ENCODE results near the gene M1AP. TPM values are rescaled to one million over a fixed set of nuclear protein-coding genes. Genes with fewer than 3 reads are reported as not detected.

M1AP gene
- total RNA-seq, 1 experiment from 2014 or later, result not detected

DNA sequence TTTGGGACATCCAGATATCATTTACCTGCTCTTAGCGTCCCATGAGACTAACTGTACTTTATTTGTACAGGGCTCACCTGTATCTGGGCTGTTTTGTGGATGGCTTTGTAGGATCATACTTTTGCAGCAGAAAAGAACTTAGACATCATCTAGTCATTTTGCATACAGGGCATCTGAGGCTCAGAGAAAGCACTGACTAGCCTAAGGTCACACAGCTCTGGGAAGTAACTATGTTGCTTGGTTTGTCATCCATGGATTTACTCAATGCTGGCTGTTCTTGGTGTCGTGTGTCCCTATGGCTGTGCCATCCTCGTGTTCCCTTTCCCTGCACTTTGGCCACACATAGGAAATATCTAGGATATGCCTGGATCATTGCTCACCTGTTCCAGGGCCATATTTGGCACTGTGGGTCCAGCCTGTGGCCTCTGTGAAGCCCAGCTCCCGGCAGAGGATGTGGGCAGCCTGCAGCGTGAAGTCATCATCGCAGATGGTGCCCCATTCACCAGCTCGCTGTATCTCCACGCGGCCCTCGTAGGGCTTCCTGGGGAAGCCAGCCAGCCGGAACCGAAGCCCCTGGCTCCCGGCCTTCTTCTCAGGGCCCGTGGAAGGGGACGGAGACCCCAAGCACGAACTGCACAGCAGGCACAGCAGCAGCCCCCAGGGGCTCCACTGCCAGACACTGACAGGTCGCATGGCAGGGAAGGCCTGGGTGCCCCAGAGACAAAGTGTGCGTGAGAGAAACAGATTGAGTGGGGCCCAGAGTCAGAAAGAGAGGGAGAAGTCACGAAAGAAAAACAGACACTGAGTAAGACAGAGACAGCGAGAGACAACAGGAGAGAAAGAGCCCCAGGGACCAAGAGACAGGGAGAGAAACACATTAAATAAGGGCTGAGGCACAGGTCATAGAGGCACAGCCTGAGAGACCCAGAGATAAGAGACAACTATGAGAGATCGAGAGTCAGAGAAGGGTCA is 95.9 kb downstream of the M1AP start:
- DNase-seq (ENCODE audit: low read depth, low spot score) (no peak), ATAC-seq (no peak)
- Histone ChIP-seq H3K27me3 (ENCODE audit: control insufficient read depth, insufficient read depth, low read length) (no peaks in the 10 kb centered on the region; the same call in 1 of the 2 replicates), H3K27ac (ENCODE audit: low read length) (no peak overlapping the region), H3K4me3 (ENCODE audit: low read depth in 2 of 2, low read length in 2 of 2) (no peak overlapping the region), H3K36me3 (ENCODE audit: control insufficient read depth, insufficient read depth, low read length) (no peaks in the 10 kb centered on the region), H3K9me3 (ENCODE audit: control insufficient read depth, insufficient read depth, low read depth, low read length) (no peaks in the 10 kb centered on the region), H3K4me1 (ENCODE audit: control insufficient read depth, insufficient read depth, low read length) (peaks cover 23% of the 10 kb centered on the region)
- no TSS peak for BruUV-seq (replicated peaks)
- ChIA-PET POLR2A (interaction anchor here (0.6 kb wide), 1 partner anchor 650 kb away, joined by 4 read pairs; no protein-coding TSS in a partner anchor), CTCF (no interaction called here)
- TF ChIP-seq REST (IDR thresholded peaks at IDR 0.05; ENCODE audit: insufficient read depth in 1 of 2, low read depth in 2 of 2, low read length in 1 of 2) (no peak), POLR2AphosphoS5 (IDR thresholded peaks at IDR 0.05; ENCODE audit: low read depth, low read length) (no peak), CTCF (IDR thresholded peaks at IDR 0.05) (no peak), SIN3A (IDR thresholded peaks at IDR 0.05; ENCODE audit: borderline replicate concordance, insufficient read depth, low read depth, low read length) (no peak), TCF7L2 (IDR thresholded peaks at IDR 0.05; ENCODE audit: low read depth, low read length) (no peak)
- in situ Hi-C loops (cut with HindIII; ENCODE audit: low pct_unique_long_range_greater_than_20kb, low sequenced_read_pairs), result no loop called here
- intact Hi-C loops (cut with micrococcal nuclease; ENCODE audit: unreplicated experiment), result no loop called here

GRCh38 chr2:74551530-74551929 is 96.6 kb downstream of the M1AP start:
- CTCF ChIA-PET, result no interaction called here
- H3K27me3 ChIP-seq (ENCODE audit: control insufficient read depth, insufficient read depth, low read length), result no peaks in the 10 kb centered on the region; the same call in 1 of the 2 replicates

More at GRCh38 chr2:74551530-74551929, 96.6 kb downstream of the M1AP start:
- POLR2A ChIA-PET, result interaction anchor here (0.6 kb wide), 1 partner anchor 651 kb away, joined by 4 read pairs; no protein-coding TSS in a partner anchor
- in situ Hi-C loops (cut with HindIII; ENCODE audit: low pct_unique_long_range_greater_than_20kb, low sequenced_read_pairs) (no loop called here), intact Hi-C loops (cut with micrococcal nuclease; ENCODE audit: unreplicated experiment) (no loop called here)
- no peak overlapping the region for H3K4me3 ChIP-seq (ENCODE audit: low read depth in 2 of 2, low read length in 2 of 2)
- BruUV-seq (replicated peaks), result no TSS peak
- DNase-seq (ENCODE audit: low read depth, low spot score) (no peak), ATAC-seq (no peak)
- no peaks in the 10 kb centered on the region for H3K36me3 ChIP-seq (ENCODE audit: control insufficient read depth, insufficient read depth, low read length)
- peaks cover 23% of the 10 kb centered on the region for H3K4me1 ChIP-seq (ENCODE audit: control insufficient read depth, insufficient read depth, low read length)
- no peaks in the 10 kb centered on the region for H3K9me3 ChIP-seq (ENCODE audit: control insufficient read depth, insufficient read depth, low read depth, low read length)
- no peak overlapping the region for H3K27ac ChIP-seq (ENCODE audit: low read length)
- no peak for TF ChIP-seq SIN3A (IDR thresholded peaks at IDR 0.05; ENCODE audit: borderline replicate concordance, insufficient read depth, low read depth, low read length)
- no peak for TF ChIP-seq TCF7L2 (IDR thresholded peaks at IDR 0.05; ENCODE audit: low read depth, low read length)
- TF ChIP-seq REST (IDR thresholded peaks at IDR 0.05; ENCODE audit: insufficient read depth in 1 of 2, low read depth in 2 of 2, low read length in 1 of 2), result no peak
- no peak for TF ChIP-seq CTCF (IDR thresholded peaks at IDR 0.05)
- no peak for TF ChIP-seq POLR2AphosphoS5 (IDR thresholded peaks at IDR 0.05; ENCODE audit: low read depth, low read length)

Measured in Panc1 (cell line).